HG02885 (cell line): ENCODE data around the gene CNIH3.
"Not testable (repeated sequence)": the region's sequence is repeated elsewhere in the genome, so short reads cannot be mapped to it uniquely, and the experiment has no call there.

ENCODE experiments used
- ATAC-seq: cut with Tn5 transposase; IDR thresholded peaks from one replicate; pipeline ENCODE4 v1.9.1; 2021; ENCODE audit warnings: mild to moderate bottlenecking; ENCODE audit not compliant: unreplicated experiment, poor library complexity

Gene CNIH3

DNA sequence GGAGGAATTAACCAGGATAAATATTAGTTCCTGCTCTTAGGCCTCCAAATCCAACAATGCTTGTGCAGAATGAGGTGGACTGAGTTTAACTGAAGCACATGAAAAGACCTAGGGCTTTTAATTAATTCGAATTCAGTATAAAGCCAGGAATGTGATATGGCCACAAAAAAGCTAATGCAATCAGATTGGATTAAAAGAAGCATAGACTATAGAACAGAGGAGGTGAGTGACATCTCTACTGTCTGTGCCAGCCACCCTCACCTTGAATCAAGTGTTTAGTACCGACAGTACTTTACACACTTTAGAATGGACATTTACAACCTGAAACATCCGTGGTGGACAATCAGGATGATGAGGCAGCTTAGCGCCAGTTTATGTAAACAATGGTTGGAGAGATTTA lies 62.1 kb downstream of the CNIH3 start:
- ATAC-seq: no peak

DNA sequence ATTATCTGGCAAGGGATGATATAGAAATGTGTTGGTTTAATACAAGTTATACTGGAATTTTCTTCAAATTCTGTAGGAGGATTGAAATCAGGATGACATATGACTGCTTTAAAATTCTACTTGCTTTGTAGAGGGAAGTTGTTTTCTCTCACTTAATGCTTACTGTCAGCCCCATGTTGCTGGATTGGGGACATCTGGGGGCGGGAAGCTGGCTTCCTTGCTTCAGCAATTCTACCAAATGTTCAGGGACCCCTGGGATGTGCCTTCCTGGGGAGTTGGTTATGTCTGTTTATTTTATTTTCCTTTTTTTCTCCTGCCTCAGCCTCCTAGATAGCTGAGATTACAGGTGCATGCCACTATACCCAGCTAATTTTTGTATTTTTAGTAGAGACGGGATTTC lies 63.5 kb downstream of the CNIH3 start:
- ATAC-seq: no peak

DNA sequence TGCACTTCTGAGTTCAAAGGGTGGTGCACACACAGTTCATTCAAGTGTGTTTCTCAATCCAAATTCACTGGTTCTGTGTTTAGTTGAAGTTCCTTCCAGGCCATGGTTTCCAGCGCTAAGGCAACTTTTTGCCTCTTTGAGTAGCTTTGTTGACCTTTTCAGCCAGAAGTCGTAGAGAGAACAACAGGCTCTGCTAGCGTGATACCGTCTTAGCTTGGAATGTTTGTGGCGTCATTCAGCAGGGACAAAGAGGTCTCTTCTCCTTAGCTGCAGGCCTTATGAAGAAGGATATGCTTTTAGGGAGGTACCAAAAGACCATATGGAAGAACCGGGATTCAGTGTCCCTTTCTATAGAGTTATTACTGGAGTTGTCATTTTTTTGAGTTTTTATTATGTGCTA lies 65.7 kb downstream of the CNIH3 start:
- ATAC-seq: no peak

DNA sequence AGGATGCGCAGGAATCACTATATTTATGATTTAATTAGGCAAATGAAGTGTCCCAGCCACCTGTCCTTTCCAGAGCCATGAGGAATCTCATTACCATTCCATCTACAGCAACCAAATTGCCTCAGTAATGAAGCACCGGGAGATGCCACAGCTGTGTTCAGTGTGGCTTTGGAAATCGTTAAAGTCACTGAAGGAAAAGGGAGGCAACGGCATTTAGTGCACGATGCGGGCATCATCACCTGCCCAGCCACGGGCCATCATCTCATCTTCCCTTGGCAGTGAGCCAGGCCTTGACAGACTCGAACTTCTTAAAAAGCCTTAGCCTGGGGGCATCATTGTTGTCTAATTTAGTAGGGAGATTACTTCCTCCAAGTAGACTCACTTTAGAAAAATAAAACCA lies 67.8 kb downstream of the CNIH3 start:
- no peak for ATAC-seq

DNA sequence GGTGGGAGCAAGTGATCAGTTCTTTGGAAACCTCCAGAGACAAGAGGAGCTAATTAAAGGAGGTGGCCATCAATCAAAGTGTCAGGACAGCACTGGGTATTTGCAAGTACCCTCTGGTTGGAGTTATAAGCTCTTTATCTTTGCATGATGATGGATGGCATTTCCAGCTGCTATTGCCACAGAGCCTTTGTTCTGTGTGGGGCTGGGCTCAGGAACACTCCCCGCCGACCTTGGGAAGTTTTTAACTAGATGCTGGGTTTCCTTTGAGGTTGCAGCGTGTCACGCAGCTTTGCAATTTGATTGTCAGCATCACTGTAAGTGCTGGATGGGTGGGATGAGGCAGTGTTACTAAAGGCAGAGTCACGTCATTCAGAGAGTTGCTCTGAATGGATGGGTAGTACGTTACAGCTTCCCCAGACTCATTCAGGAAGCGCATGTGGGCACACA lies 68.9 kb downstream of the CNIH3 start:
- no peak for ATAC-seq

DNA sequence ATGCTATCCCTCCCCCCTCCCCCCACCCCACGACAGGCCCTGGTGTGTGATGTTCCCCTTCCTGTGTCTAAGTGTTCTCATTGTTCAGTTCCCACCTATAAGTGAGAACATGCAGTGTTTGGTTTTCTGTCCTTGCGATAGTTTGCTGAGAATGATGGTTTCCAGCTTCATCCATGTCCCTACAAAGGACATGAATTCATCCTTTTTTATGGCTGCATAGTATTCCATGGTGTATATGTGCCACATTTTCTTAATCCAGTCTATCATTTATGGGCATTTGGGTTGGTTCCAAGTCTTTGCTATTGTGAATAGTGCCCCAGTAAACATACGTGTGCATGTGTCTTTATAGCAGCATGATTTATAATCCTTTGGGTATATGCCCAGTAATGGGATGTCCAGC lies 70.0 kb downstream of the CNIH3 start:
- not testable (repeated sequence) for ATAC-seq

DNA sequence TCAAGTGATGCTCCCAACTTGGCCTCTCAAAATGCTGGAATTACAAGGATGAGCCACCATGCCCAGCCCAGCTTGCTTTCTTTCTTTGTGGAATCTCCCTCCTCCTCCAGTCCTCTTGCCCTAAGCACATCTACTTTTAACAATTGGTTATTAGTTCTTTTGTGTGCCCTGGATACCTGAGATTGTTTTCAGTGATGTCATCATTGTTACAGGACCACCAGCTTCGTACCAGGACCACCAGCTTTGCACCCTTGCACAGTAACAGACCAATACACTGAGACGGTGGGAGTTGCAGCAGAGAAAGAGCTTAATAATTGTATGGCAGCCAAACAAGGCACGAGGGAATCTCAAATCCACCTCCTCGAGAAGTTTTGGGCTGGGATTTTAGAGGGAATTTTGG lies 71.3 kb downstream of the CNIH3 start:
- ATAC-seq: no peak

DNA sequence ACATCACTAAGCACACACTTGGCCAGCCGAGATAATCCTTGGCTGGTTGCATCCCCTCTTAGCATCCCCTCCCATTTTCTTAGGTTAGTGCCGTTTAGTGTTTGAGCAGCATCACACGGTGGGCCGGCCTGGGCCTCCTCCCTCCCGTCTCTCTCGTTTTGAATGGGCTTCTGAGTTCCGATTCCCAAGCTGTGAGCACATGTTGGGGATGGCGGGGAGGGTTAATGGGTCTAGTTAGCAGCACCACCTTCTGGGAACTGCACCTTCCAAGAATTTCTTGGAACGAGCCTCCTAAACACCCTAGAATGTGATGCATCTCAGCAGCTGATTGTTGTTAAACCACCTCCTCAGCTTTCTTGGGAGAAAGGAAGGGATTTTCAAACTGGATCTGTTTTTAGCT lies 73.3 kb downstream of the CNIH3 start:
- no peak for ATAC-seq

DNA sequence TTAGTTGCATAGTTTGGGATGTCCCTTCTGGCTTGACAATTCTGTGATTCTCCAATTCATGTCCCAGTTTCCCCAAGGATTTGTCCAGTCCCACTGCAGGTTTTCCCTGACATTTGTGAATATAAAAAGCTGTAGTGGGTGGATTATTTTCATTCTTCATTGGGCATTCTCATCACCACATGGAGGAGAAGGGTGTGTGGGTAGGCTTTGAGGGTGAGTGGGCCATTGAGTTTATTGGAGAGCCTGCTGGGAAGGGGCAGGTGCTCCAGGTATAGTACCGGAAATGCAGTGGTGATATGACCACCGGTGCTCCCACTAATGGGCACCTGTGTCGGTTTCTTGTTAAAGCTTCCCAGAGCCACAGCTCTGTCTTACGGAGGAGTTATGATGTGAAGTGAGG lies 74.5 kb downstream of the CNIH3 start:
- ATAC-seq: no peak

DNA sequence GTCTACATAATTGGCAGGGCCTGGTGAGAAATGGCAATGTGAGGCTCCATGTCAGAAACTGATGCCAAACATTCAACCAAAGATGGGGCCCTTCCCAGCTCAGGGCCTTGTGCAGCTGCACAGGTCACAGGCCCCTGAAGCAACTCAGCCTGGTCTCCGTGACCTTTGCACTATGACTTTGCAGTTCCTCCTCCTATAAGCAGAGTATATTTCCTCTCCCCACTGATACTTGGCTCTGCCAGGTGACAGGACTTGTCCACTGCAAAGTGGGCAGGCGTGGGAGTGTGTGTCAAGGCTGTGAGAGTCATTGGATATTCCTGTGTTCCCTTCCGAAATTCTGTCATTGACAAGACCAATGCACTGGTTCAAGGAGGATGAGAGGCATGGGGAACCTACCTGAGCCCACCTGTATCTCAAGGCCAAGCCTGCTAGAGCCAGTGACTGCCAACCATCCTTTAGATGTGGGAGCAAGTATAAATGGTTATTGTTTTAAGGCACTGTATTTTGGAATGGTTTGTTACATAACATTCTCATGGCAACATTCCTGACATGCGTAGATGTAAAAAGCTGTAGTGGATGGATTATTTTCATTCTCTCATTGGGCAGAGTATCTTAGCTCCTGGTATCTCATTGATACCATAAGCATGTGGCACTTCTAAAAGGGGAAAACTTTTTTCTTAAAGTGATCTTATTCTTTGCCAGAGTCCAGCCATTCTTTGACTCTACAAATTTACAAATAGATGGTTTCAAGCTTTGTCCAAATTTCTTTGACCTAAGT lies 75.2 kb downstream of the CNIH3 start:
- ATAC-seq: no peak

DNA sequence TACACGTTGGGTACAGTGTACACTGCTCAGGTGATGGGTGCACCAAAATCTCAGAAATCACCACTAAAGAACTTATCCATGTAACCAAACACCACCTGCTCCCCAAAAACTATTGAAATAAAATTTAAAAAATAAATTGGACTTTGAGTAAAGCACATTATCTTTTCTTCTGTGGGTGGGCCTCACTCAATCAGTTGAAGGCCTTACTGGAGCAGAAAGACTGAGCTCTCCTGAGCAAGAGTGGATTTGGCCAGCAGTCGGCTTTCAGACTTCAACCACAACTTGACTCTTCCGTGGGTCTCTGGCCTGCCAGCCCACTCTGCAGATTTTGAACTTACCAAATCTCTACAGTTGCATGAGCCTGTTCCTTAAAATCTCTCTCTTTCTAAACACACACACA lies 78.9 kb downstream of the CNIH3 start:
- no peak for ATAC-seq

DNA sequence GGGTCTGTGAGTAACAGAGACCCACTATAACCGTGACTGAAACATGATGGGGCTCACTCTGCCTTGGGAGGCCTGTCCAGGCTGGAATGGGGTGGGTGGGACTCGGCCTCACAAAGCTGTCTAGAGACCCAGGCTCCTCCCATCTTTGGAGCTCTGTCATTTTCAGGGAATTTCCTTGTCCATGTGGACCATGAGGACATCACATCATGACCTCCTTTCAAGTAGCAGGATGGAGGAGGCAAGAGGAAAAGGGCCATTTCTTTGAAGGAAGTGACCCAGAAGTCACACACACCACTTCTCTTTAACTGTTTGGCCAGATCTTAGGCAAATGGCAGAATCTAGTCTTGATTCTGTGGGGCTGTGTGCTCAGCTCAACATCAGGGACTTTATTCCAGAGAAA lies 79.9 kb downstream of the CNIH3 start:
- no peak for ATAC-seq

DNA sequence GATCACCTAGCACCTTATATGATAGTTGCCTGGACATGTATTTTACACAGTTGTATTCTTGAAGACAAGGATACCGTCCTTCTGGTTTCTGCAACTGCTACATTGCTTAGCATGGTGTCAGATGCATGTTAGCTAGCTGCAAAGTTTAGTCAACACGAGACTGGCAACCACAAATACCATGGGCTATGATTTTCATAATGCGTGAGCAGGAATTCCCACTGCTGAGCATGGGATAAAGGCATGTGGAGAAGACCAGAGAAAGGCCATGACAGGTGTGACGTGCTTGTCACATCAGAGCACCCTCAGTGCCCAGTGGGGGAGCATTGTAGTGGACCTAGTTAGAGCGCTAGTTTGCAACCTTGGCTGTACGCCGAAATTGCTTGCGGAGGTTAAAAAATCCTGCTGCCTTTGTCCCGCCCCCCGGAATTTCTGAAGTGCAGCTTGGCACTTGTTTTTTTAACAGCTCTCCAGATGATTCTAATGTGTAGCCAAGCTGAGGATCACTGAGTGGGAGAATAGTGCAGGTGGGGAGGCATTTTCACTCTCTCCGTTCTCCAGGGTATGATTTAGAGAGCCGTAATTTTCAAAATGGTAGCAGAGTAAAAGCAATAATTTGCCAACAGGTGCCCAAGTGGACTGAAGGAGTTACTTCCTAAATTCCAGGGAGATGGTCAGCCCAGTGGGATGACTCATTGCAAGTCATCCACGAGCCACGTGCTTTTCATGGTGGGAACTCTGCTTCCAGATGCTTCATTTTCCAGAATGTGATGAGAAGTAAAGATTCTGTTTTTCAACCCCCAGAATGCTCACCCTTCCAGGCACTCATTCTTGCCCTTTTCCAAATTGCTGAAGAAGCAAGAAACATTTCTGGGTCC lies 81.0 kb downstream of the CNIH3 start:
- no peak for ATAC-seq

DNA sequence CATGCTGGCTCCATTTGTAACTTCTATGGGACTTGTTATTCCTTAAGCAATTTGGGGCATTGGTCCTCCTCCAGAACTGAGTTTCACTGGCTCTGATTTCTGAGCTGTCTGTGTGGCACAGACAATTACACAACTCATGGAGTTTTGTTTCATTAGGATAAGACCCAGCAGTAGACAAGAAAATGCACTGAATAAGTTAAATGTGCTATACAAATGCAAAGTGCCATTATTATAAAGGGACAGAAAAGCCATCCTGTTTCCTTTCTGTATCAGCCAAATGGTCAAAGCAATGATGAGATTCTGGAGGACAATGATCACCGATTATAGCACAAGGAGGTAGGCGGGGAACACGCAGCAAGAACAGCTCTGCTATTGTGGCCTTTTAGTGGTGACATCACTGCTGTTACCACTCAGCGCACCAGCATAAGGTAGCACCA lies 81.9 kb downstream of the CNIH3 start:
- ATAC-seq: no peak

DNA sequence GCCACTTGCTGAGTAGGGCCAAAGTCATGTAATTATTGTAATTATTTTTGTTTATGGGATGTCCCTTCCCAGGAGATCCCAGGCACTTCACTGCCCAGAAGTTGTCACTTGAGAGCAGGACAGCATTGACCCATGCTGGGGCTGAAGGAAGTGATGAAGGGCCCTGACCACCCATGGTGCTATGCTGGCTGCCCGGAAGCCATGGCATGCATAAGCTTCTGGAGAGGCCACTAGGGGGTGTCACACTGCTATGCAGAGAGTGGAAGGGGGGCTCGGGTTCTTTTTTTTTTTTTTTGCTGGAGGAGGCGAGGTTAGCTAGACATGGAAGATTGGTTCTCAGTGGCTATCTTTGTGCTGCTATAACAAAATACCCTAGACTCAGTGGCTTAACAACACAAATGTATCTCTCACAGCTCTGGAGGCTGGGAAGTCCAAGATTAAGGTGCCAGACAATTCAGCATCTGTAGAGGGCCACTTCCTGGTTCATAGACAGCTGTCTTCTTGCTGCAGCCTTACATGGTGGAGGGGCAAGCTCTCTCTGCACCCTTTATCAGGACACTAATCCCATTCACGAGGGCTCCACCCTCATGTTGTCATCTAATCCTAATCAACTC lies 84.9 kb downstream of the CNIH3 start:
- peak; percentile 67 for ATAC-seq

DNA sequence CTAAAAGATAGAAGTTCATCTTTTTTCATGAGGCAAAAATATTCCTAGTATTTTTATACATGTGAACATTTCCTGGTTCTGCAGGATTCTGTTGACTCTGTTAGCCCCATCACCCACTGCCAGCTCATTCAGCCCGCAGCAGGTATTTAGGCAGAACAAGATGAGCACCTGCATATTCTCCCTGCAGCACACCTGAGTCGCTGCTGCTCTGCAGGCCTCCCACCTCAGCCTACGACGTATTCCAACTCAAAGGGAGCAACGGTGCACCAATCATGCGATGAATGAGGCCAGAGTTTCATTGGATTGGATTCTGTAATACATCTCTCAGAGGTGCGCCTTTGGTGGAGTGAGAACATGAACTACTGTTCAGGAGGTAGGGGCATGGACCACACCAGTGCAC lies 87.6 kb downstream of the CNIH3 start:
- ATAC-seq: no peak

DNA sequence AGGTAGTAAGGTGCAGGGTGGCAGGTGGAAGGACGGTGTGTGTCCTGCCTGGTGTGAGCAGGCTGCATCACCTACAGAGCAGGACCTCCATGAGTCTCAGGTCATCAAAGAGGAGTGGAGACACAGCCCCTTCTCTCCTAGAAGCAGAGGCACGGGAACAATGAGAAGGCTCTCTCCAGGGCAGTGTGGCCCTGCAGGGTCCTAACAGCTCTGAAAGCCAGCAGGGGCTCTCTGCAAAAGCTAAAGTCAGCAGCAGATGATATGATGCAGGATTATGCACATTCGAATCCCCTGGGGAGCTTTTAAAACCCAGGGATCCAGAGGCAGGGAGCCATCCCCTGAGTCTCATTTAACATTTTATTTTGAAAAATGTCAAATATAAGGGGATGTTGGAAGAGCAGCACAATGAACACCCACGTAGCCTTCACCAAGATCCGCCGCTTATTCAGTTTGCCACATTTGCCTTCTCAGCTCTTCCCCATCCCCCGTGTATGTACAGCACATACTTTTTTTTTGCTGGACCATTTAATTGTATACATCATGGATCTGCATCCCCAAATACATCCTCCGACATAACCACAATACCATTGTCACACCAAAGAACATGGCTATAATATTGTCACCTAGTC lies 88.1 kb downstream of the CNIH3 start:
- ATAC-seq: no peak

DNA sequence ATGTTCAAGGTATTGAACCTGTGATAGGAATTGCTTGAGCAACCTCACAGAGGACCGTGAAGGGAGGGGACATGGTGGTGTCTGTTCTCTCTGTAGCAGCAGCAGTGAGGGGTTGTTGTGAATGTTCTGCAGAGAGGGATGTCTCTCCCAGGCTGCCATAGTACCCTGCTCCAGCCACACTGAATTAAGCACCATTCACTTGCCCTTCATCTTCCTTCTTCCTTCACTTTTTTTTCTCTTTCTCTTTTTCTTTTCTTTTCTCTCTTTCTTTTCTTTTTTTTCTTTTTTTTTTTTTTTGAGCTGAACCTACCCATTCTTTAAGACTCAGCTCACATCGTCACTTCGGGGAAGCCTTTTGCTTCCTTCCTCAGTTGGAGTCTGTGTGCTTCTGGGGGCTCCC lies 89.5 kb downstream of the CNIH3 start:
- ATAC-seq: no peak

DNA sequence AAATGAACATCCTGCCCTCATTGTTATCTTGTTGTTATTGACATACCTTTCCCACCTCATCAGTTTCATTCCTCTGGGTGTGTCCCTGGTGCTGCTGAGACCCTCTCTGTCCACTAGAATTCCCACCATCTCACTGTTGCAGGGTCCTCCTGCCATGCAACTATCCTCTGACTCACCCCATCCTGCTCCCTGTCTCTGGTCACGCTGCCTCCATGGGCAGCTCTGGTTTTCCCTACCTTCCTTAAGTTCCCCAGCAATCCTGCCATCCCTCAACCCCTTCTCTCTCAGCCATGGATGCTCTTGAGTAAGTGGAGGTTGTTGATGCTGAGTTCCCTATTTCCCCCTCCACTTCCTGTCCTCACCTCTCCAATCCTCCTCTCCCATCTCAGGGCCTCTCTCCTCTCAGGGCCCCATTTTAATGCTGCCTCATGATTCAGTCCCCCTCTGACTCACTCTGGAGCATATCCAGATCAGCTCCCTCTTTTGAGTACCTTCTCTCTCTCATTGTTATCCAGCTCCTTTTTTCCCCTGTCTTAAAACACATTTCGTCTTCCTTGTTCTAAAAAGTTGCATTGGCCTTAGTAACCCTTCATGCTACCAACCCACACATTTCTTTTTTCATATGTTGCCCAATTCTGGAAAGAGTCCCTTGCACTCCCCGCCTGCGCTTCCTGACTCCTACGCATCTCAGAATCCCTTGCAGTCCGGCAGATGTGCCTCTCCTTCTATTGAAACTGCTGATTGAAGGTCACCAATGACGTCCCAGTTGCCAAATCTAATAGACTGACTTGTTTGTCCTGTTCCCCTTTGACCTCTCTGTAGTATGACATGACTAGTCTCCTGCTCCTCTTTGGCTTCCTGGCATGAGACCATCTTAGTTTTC lies 92.0 kb downstream of the CNIH3 start:
- peak; percentile 33 for ATAC-seq

DNA sequence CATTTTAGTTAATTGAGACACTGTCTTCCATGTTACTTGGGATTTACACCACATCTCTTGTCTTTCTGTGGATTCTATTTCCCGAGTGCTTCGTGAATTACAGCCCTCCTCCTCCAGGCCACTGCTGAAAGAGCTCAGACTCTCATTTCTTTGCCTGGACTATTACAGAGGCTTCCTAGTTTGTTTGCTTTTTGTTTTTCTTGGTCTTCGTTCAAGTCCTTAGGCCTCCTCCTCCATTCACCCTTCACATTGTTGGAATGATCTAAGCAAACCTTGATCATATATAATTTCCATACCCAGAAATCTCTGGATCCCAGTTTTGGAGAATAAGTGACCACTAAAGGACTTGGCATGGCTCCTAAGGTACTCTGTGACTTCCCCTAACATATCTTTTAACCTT lies 94.1 kb downstream of the CNIH3 start:
- no peak for ATAC-seq
